HG03066 (cell line): ENCODE results near the gene MGAT4A.
"Not testable (repeated sequence)": the region's sequence is repeated elsewhere in the genome, so short reads cannot be mapped to it uniquely, and the experiment has no call there.

ENCODE experiments used
- ATAC-seq: cut with Tn5 transposase; IDR thresholded peaks from one replicate; pipeline ENCODE4 v1.9.1; 2021; ENCODE audit warnings: low read depth; ENCODE audit not compliant: unreplicated experiment

Gene MGAT4A

GRCh38 chr2:98730707-98731040 lies 258 bp downstream of the MGAT4A start:
- ATAC-seq, result peak; percentile 37

GRCh38 chr2:98730053-98730706 lies 752 bp downstream of the MGAT4A start:
- ATAC-seq, result no peak

- no peak for ATAC-seq
Observed at GRCh38 chr2:98729652-98730051, 1.3 kb downstream of the MGAT4A start.

- not testable (repeated sequence) for ATAC-seq
Observed at GRCh38 chr2:98728088-98728718, 2.7 kb downstream of the MGAT4A start.

GRCh38 chr2:98727369-98728087 lies 3.4 kb downstream of the MGAT4A start:
- no peak for ATAC-seq

GRCh38 chr2:98726735-98727368 lies 4.1 kb downstream of the MGAT4A start:
- no peak for ATAC-seq

GRCh38 chr2:98726205-98726604 lies 4.7 kb downstream of the MGAT4A start:
- ATAC-seq, result no peak

- no peak for ATAC-seq
Observed at GRCh38 chr2:98720286-98720685, 10.6 kb downstream of the MGAT4A start.

- ATAC-seq, result no peak
Observed at GRCh38 chr2:98717621-98718020, 13.3 kb downstream of the MGAT4A start.

GRCh38 chr2:98716786-98717185 lies 14.1 kb downstream of the MGAT4A start:
- no peak for ATAC-seq

- ATAC-seq, result no peak
Observed at GRCh38 chr2:98715812-98716451, 15.0 kb downstream of the MGAT4A start.

- peak; percentile 70 for ATAC-seq
Observed at GRCh38 chr2:98713332-98714015, 17.5 kb downstream of the MGAT4A start.

GRCh38 chr2:98712145-98712544 lies 18.8 kb downstream of the MGAT4A start:
- ATAC-seq, result no peak

GRCh38 chr2:98711506-98711905 lies 19.4 kb downstream of the MGAT4A start:
- no peak for ATAC-seq

GRCh38 chr2:98710734-98711133 lies 20.2 kb downstream of the MGAT4A start:
- ATAC-seq, result no peak

- no peak for ATAC-seq
Observed at GRCh38 chr2:98709535-98709934, 21.4 kb downstream of the MGAT4A start.

GRCh38 chr2:98708396-98709186 lies 22.3 kb downstream of the MGAT4A start:
- no peak for ATAC-seq

- ATAC-seq, result no peak
Observed at GRCh38 chr2:98706591-98706990, 24.3 kb downstream of the MGAT4A start.

GRCh38 chr2:98705333-98705617 lies 25.7 kb downstream of the MGAT4A start:
- no peak for ATAC-seq
